ENCODE results near the gene GJC3. TPM values are rescaled to one million over a fixed set of nuclear protein-coding genes. Genes with fewer than 3 reads are reported as not detected.

Gene GJC3
- polyA plus RNA-seq, 2 of the 4 experiments (the other 2 are of a cell fraction), result 0.36 TPM; not detected in 1

- Histone ChIP-seq H3K4me2 (no peak overlapping the region), H3K9me3 (no peaks in the 10 kb centered on the region), H3K4me3 (no peak overlapping the region), H3K27ac (no peak overlapping the region), H3K4me1 (no peaks in the 10 kb centered on the region)
- FAIRE-seq (no peak), ATAC-seq (no peak), DNase-seq (ENCODE audit: low read depth in 1 of 2, low spot score in 1 of 2) (peak in 1 of 2 experiments; percentile 10)
- POLR2A ChIA-PET, result no interaction called here
- 82% methylated on average over 5 of the region's 5 CpGs for WGBS (ENCODE audit: missing lambda C conversion rate)
- CTCF ChIA-PET, result interaction anchor here (1.1 kb wide), 1 partner anchor 19 kb away, joined by 3 read pairs; no protein-coding TSS in a partner anchor
- TF ChIP-seq BCL3 (IDR thresholded peaks at IDR 0.05) (no peak), CBX8 (IDR thresholded peaks at IDR 0.05) (no peak), JUNB (IDR thresholded peaks at IDR 0.05) (no peak), E2F6 (IDR thresholded peaks at IDR 0.05; ENCODE audit: borderline replicate concordance, low read depth) (no peak)
Measured at GRCh38 chr7:99876491-99876890, 52.9 kb downstream of the GJC3 start.

Small RNAs within 50 kb of the gene (small RNA-seq; reads per million reads assigned to genes)
- 0 reads per million in 6 experiments for gene RF00019
- 0 reads per million in 6 experiments for gene RF00561

Other genes starting within 250 kb of the GJC3 start
- 9.7 and 12.2 TPM in 2 replicates for gene CYP3A5, start 249.6 kb downstream of the GJC3 start, polyA plus RNA-seq (2011; rRNA removed)
- 2.2 to 2.3 TPM (median 2.3 TPM) in 3 replicates for gene CYP3A5, start 249.6 kb downstream of the GJC3 start, polyA plus RNA-seq (2017; fragmentation: RNase III; extraction: RNeasy Plus Mini Kit Qiagen cat#74134 plus additional on column Dnase treatment)
- gene CYP3A7, start 194.4 kb downstream of the GJC3 start, polyA plus RNA-seq (2011; rRNA removed), result 0.16 and 0.34 TPM in 2 replicates
- gene CYP3A7, start 194.4 kb downstream of the GJC3 start, polyA plus RNA-seq (2017; fragmentation: RNase III; extraction: RNeasy Plus Mini Kit Qiagen cat#74134 plus additional on column Dnase treatment), result 0.14 TPM in 1 of 3 replicates, not detected in the others
- gene CYP3A4, start 145.4 kb downstream of the GJC3 start, polyA plus RNA-seq (2011; rRNA removed), result not detected in 2 replicates
- gene CYP3A4, start 145.4 kb downstream of the GJC3 start, polyA plus RNA-seq (2017; fragmentation: RNase III; extraction: RNeasy Plus Mini Kit Qiagen cat#74134 plus additional on column Dnase treatment), result 0.03 TPM in 1 of 3 replicates, not detected in the others
- not detected in 2 replicates for gene CYP3A43, start 101.6 kb downstream of the GJC3 start, polyA plus RNA-seq (2011; rRNA removed)
- not detected in 3 replicates for gene CYP3A43, start 101.6 kb downstream of the GJC3 start, polyA plus RNA-seq (2017; fragmentation: RNase III; extraction: RNeasy Plus Mini Kit Qiagen cat#74134 plus additional on column Dnase treatment)
- 0.09 and 0.15 TPM in 2 replicates for gene OR2AE1, start 52.6 kb downstream of the GJC3 start, polyA plus RNA-seq (2011; rRNA removed)
- gene OR2AE1, start 52.6 kb downstream of the GJC3 start, polyA plus RNA-seq (2017; fragmentation: RNase III; extraction: RNeasy Plus Mini Kit Qiagen cat#74134 plus additional on column Dnase treatment), result not detected in 3 replicates
- gene TRIM4, start 10.1 kb downstream of the GJC3 start, polyA plus RNA-seq (2011; rRNA removed), result 33.8 and 34.3 TPM in 2 replicates
- 25.6 to 26.5 TPM (median 25.9 TPM) in 3 replicates for gene TRIM4, start 10.1 kb downstream of the GJC3 start, polyA plus RNA-seq (2017; fragmentation: RNase III; extraction: RNeasy Plus Mini Kit Qiagen cat#74134 plus additional on column Dnase treatment)
- 0.13 and 0.48 TPM in 2 replicates for gene AZGP1, start 46.4 kb upstream of the GJC3 start, polyA plus RNA-seq (2011; rRNA removed)
- 0.07 TPM in 1 of 3 replicates, not detected in the others for gene AZGP1, start 46.4 kb upstream of the GJC3 start, polyA plus RNA-seq (2017; fragmentation: RNase III; extraction: RNeasy Plus Mini Kit Qiagen cat#74134 plus additional on column Dnase treatment)
- 23.9 and 25.7 TPM in 2 replicates for gene ZKSCAN1, start 86.0 kb upstream of the GJC3 start, polyA plus RNA-seq (2011; rRNA removed)
- gene ZKSCAN1, start 86.0 kb upstream of the GJC3 start, polyA plus RNA-seq (2017; fragmentation: RNase III; extraction: RNeasy Plus Mini Kit Qiagen cat#74134 plus additional on column Dnase treatment), result 11.4 to 11.9 TPM (median 11.4 TPM) in 3 replicates
- 17.9 and 18.3 TPM in 2 replicates for gene ZSCAN21, start 120.2 kb upstream of the GJC3 start, polyA plus RNA-seq (2011; rRNA removed)
- 8.3 to 9.2 TPM (median 9.1 TPM) in 3 replicates for gene ZSCAN21, start 120.2 kb upstream of the GJC3 start, polyA plus RNA-seq (2017; fragmentation: RNase III; extraction: RNeasy Plus Mini Kit Qiagen cat#74134 plus additional on column Dnase treatment)
- gene ZNF3, start 152.1 kb upstream of the GJC3 start, polyA plus RNA-seq (2011; rRNA removed), result 29.0 and 30.2 TPM in 2 replicates
- 19.9 to 23.7 TPM (median 22.5 TPM) in 3 replicates for gene ZNF3, start 152.1 kb upstream of the GJC3 start, polyA plus RNA-seq (2017; fragmentation: RNase III; extraction: RNeasy Plus Mini Kit Qiagen cat#74134 plus additional on column Dnase treatment)
- gene COPS6, start 159.3 kb upstream of the GJC3 start, polyA plus RNA-seq (2011; rRNA removed), result 190 and 192 TPM in 2 replicates
- gene COPS6, start 159.3 kb upstream of the GJC3 start, polyA plus RNA-seq (2017; fragmentation: RNase III; extraction: RNeasy Plus Mini Kit Qiagen cat#74134 plus additional on column Dnase treatment), result 205 to 295 TPM (median 219 TPM) in 3 replicates
- 138 and 145 TPM in 2 replicates for gene MCM7, start 171.8 kb upstream of the GJC3 start, polyA plus RNA-seq (2011; rRNA removed)
- 265 to 287 TPM (median 280 TPM) in 3 replicates for gene MCM7, start 171.8 kb upstream of the GJC3 start, polyA plus RNA-seq (2017; fragmentation: RNase III; extraction: RNeasy Plus Mini Kit Qiagen cat#74134 plus additional on column Dnase treatment)
- gene AP4M1, start 172.0 kb upstream of the GJC3 start, polyA plus RNA-seq (2011; rRNA removed), result 13.7 and 16.6 TPM in 2 replicates
- gene AP4M1, start 172.0 kb upstream of the GJC3 start, polyA plus RNA-seq (2017; fragmentation: RNase III; extraction: RNeasy Plus Mini Kit Qiagen cat#74134 plus additional on column Dnase treatment), result 16.5 to 18.3 TPM (median 18.1 TPM) in 3 replicates
- 36.2 and 45.1 TPM in 2 replicates for gene TAF6, start 189.7 kb upstream of the GJC3 start, polyA plus RNA-seq (2011; rRNA removed)
- 57.0 to 62.5 TPM (median 57.1 TPM) in 3 replicates for gene TAF6, start 189.7 kb upstream of the GJC3 start, polyA plus RNA-seq (2017; fragmentation: RNase III; extraction: RNeasy Plus Mini Kit Qiagen cat#74134 plus additional on column Dnase treatment)
- 11.3 and 11.7 TPM in 2 replicates for gene CNPY4, start 190.0 kb upstream of the GJC3 start, polyA plus RNA-seq (2011; rRNA removed)
- 16.8 to 26.2 TPM (median 22.8 TPM) in 3 replicates for gene CNPY4, start 190.0 kb upstream of the GJC3 start, polyA plus RNA-seq (2017; fragmentation: RNase III; extraction: RNeasy Plus Mini Kit Qiagen cat#74134 plus additional on column Dnase treatment)
- 0.45 and 0.63 TPM in 2 replicates for gene MBLAC1, start 197.3 kb upstream of the GJC3 start, polyA plus RNA-seq (2011; rRNA removed)
- 2.5 to 3.3 TPM (median 2.6 TPM) in 3 replicates for gene MBLAC1, start 197.3 kb upstream of the GJC3 start, polyA plus RNA-seq (2017; fragmentation: RNase III; extraction: RNeasy Plus Mini Kit Qiagen cat#74134 plus additional on column Dnase treatment)
- 123 and 152 TPM in 2 replicates for gene LAMTOR4, start 219.3 kb upstream of the GJC3 start, polyA plus RNA-seq (2011; rRNA removed)
- 168 to 180 TPM (median 177 TPM) in 3 replicates for gene LAMTOR4, start 219.3 kb upstream of the GJC3 start, polyA plus RNA-seq (2017; fragmentation: RNase III; extraction: RNeasy Plus Mini Kit Qiagen cat#74134 plus additional on column Dnase treatment)
- 3.4 and 5.7 TPM in 2 replicates for gene TRAPPC14, start 229.1 kb upstream of the GJC3 start, polyA plus RNA-seq (2011; rRNA removed)
- gene TRAPPC14, start 229.1 kb upstream of the GJC3 start, polyA plus RNA-seq (2017; fragmentation: RNase III; extraction: RNeasy Plus Mini Kit Qiagen cat#74134 plus additional on column Dnase treatment), result 12.0 to 15.6 TPM (median 14.1 TPM) in 3 replicates
- 0.27 and 0.56 TPM in 2 replicates for gene GAL3ST4, start 239.0 kb upstream of the GJC3 start, polyA plus RNA-seq (2011; rRNA removed)
- gene GAL3ST4, start 239.0 kb upstream of the GJC3 start, polyA plus RNA-seq (2017; fragmentation: RNase III; extraction: RNeasy Plus Mini Kit Qiagen cat#74134 plus additional on column Dnase treatment), result 0.08 to 0.16 TPM (median 0.10 TPM) in 3 replicates
- 1.1 and 1.8 TPM in 2 replicates for gene GPC2, start 247.8 kb upstream of the GJC3 start, polyA plus RNA-seq (2011; rRNA removed)
- 1.9 to 3.0 TPM (median 2.9 TPM) in 3 replicates for gene GPC2, start 247.8 kb upstream of the GJC3 start, polyA plus RNA-seq (2017; fragmentation: RNase III; extraction: RNeasy Plus Mini Kit Qiagen cat#74134 plus additional on column Dnase treatment)
- gene STAG3, start 248.3 kb upstream of the GJC3 start, polyA plus RNA-seq (2011; rRNA removed), result 0.25 and 0.36 TPM in 2 replicates
- gene STAG3, start 248.3 kb upstream of the GJC3 start, polyA plus RNA-seq (2017; fragmentation: RNase III; extraction: RNeasy Plus Mini Kit Qiagen cat#74134 plus additional on column Dnase treatment), result 0.50 to 0.66 TPM (median 0.55 TPM) in 3 replicates